Central memory CD8-positive, alpha-beta T cell (primary cell): ENCODE data around the gene CGB1.

Source experiments
- ATAC-seq: fragments of 150-1000 bp; cut with Tn5 transposase; replicated peaks from 2 replicates; pipeline ENCODE4 v1.10.0; 2022; ENCODE audit warnings: mild to moderate bottlenecking, moderate FRiP score, moderate number of reproducible peaks; ENCODE audit not compliant: poor library complexity, severe bottlenecking; ENCODE audit errors: extremely low read depth
- DNase-seq, 2 donors: peaks; one replicate each; pipeline ENCODE4 v3.0.0; 2021; ENCODE audit warnings: low spot score in 2 of 2
- H3K27ac Mint-ChIP-seq: one replicate; pipeline ENCODE4 v1.8.0; 2022; ENCODE audit warnings: low read depth, mild to moderate bottlenecking, moderate library complexity, mixed read lengths
- H3K27me3 Mint-ChIP-seq: one replicate; pipeline ENCODE4 v1.8.0; 2022; ENCODE audit warnings: mixed read lengths
- H3K36me3 Mint-ChIP-seq: one replicate; pipeline ENCODE4 v1.8.0; 2022; ENCODE audit warnings: mild to moderate bottlenecking, moderate library complexity, mixed read lengths; ENCODE audit not compliant: insufficient read depth
- H3K4me1 Mint-ChIP-seq: one replicate; pipeline ENCODE4 v1.8.0; 2022; ENCODE audit warnings: mixed read lengths
- H3K4me3 Mint-ChIP-seq: one replicate; pipeline ENCODE4 v1.8.0; 2022; ENCODE audit warnings: mild to moderate bottlenecking, moderate library complexity, mixed read lengths
- H3K9me3 Mint-ChIP-seq: one replicate; pipeline ENCODE4 v1.8.0; 2022; ENCODE audit warnings: mixed read lengths

CGB1 gene

GRCh38 chr19:48985711-48986110 lies 51.0 kb downstream of the CGB1 start:
- H3K27me3 Mint-ChIP-seq, result no peaks in the 10 kb centered on the region
- peaks cover 32% of the 10 kb centered on the region for H3K36me3 Mint-ChIP-seq
- no peak overlapping the region for H3K4me3 Mint-ChIP-seq
- peaks cover 11% of the 10 kb centered on the region for H3K4me1 Mint-ChIP-seq
- H3K27ac Mint-ChIP-seq, result no peak overlapping the region
- no peak for DNase-seq
- ATAC-seq, result no peak
- no peaks in the 10 kb centered on the region for H3K9me3 Mint-ChIP-seq
